Ovary (tissue), 3 donors: ENCODE data around the gene MON1A.

ENCODE experiments used
- POLR2A ChIP-seq: fragments of 450-650 bp; IDR thresholded peaks from one replicate; pipeline ENCODE4 v1.6.1; 2017; ENCODE audit warnings: antibody characterized with exemption, mild to moderate bottlenecking, moderate library complexity
- TF ChIP-seq, protein P1 (sequence below), 3 donors: fragments of 450-650 bp in 2 of 3; fragments of 200-600 bp in 1 of 3; IDR thresholded peaks; one replicate each; pipeline versions ENCODE4 v1.5.1 to v1.8.0; 2016 to 2022; ENCODE audit warnings: antibody characterized with exemption in 3 of 3, mild to moderate bottlenecking in 1 of 3
- donor health status: DM: no; HTN: no; CAD: no.

- TF ChIP-seq, protein P1, sequence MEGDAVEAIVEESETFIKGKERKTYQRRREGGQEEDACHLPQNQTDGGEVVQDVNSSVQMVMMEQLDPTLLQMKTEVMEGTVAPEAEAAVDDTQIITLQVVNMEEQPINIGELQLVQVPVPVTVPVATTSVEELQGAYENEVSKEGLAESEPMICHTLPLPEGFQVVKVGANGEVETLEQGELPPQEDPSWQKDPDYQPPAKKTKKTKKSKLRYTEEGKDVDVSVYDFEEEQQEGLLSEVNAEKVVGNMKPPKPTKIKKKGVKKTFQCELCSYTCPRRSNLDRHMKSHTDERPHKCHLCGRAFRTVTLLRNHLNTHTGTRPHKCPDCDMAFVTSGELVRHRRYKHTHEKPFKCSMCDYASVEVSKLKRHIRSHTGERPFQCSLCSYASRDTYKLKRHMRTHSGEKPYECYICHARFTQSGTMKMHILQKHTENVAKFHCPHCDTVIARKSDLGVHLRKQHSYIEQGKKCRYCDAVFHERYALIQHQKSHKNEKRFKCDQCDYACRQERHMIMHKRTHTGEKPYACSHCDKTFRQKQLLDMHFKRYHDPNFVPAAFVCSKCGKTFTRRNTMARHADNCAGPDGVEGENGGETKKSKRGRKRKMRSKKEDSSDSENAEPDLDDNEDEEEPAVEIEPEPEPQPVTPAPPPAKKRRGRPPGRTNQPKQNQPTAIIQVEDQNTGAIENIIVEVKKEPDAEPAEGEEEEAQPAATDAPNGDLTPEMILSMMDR (IDR thresholded peaks at IDR 0.05) = no peak
- TF ChIP-seq POLR2A = no peak
Observed at GRCh38 chr3:49895791-49896190, 33.8 kb downstream of the MON1A start.
